Glomerular endothelial cell (primary cell): Measurements from ENCODE around the gene IGSF8. TPM values are rescaled to one million over a fixed set of nuclear protein-coding genes. Genes with fewer than 3 reads are reported as not detected.

Source experiments
- DNase-seq: peaks from one replicate; pipeline ENCODE4 v3.0.0-alpha.2; 2011; ENCODE audit warnings: low read depth, low spot score; ENCODE audit errors: extremely low read depth
- total RNA-seq: library from RNA; depleted of rRNA; stranded (reverse); fragments of >200 nt; gene quantifications from 2 replicates; pipeline ENCODE4 v1.2.3, GENCODE V29; 2015

The IGSF8 gene
- total RNA-seq = 16.4 and 18.4 TPM in 2 replicates

- no peak for DNase-seq
Measured at GRCh38 chr1:160097911-160098851, at the start of gene IGSF8. TSS of gene IGSF8 (minus strand) at chr1:160098619. CDS start at chr1:160098472, 147 bp downstream.

GRCh38 chr1:160148121-160148520, 49.7 kb upstream of the IGSF8 start:
- DNase-seq = no peak

- no peak for DNase-seq
Measured at GRCh38 chr1:160146107-160146506, 47.7 kb upstream of the IGSF8 start.

- DNase-seq = no peak
Measured at GRCh38 chr1:160144921-160145320, 46.5 kb upstream of the IGSF8 start.

- DNase-seq = no peak
Measured at GRCh38 chr1:160143695-160144094, 45.3 kb upstream of the IGSF8 start.

- DNase-seq = no peak
Measured at GRCh38 chr1:160139840-160140239, 41.4 kb upstream of the IGSF8 start.

GRCh38 chr1:160137216-160137862, 38.9 kb upstream of the IGSF8 start:
- no peak for DNase-seq

GRCh38 chr1:160136926-160137200, 38.4 kb upstream of the IGSF8 start:
- no peak for DNase-seq

- DNase-seq = no peak
Measured at GRCh38 chr1:160136121-160136925, 37.9 kb upstream of the IGSF8 start.

GRCh38 chr1:160134791-160135572, 36.6 kb upstream of the IGSF8 start:
- DNase-seq = no peak

- DNase-seq = no peak
Measured at GRCh38 chr1:160133990-160134770, 35.8 kb upstream of the IGSF8 start.

GRCh38 chr1:160131803-160132565, 33.6 kb upstream of the IGSF8 start:
- DNase-seq = no peak

- DNase-seq = no peak
Measured at GRCh38 chr1:160130939-160131338, 32.5 kb upstream of the IGSF8 start.

GRCh38 chr1:160130486-160130885, 32.1 kb upstream of the IGSF8 start:
- DNase-seq = no peak

- no peak for DNase-seq
Measured at GRCh38 chr1:160129966-160130365, 31.5 kb upstream of the IGSF8 start.

GRCh38 chr1:160129558-160129957, 31.1 kb upstream of the IGSF8 start:
- no peak for DNase-seq

- DNase-seq = no peak
Measured at GRCh38 chr1:160129046-160129445, 30.6 kb upstream of the IGSF8 start.

- no peak for DNase-seq
Measured at GRCh38 chr1:160128636-160129035, 30.2 kb upstream of the IGSF8 start.

- DNase-seq = no peak
Measured at GRCh38 chr1:160127865-160128523, 29.6 kb upstream of the IGSF8 start.
